Putamen (tissue), 1 donor: ENCODE results near the gene AP1B1.
A peak's percentile ranks its signal among the peaks of the same experiment; 100 is the strongest.
"Not testable (repeated sequence)": the region's sequence is repeated elsewhere in the genome, so short reads cannot be mapped to it uniquely, and the experiment has no call there.

Experiments
- DNase-seq: peaks from one replicate; pipeline ENCODE4 v3.0.0-alpha.2; 2016; ENCODE audit warnings: low spot score

Gene AP1B1

GRCh38 chr22:29386708-29387107 lies 1.7 kb downstream of the AP1B1 start:
- DNase-seq: no peak

GRCh38 chr22:29385748-29386147 lies 2.6 kb downstream of the AP1B1 start:
- no peak for DNase-seq

- DNase-seq: no peak
Measured at GRCh38 chr22:29385151-29385704, 3.1 kb downstream of the AP1B1 start.

DNA sequence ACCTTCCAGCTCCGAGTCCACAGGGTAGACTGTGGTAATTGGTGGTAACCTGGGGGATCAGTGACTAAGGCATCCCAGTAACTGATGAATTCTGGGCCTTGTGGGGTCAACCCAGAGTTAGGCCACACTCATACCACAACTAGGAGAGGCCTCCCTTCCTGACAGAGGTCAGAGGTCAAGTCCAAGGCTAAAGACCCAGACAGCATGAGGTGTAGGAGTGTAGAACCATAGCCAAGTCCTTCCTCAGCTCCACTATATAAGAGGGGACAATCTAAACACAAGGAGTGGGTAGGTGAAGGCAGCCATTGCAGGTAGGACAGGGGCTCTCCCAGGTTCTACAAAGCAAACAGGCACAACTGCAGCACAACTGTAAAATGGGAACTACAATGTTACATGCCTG lies 4.6 kb downstream of the AP1B1 start:
- no peak for DNase-seq

DNA sequence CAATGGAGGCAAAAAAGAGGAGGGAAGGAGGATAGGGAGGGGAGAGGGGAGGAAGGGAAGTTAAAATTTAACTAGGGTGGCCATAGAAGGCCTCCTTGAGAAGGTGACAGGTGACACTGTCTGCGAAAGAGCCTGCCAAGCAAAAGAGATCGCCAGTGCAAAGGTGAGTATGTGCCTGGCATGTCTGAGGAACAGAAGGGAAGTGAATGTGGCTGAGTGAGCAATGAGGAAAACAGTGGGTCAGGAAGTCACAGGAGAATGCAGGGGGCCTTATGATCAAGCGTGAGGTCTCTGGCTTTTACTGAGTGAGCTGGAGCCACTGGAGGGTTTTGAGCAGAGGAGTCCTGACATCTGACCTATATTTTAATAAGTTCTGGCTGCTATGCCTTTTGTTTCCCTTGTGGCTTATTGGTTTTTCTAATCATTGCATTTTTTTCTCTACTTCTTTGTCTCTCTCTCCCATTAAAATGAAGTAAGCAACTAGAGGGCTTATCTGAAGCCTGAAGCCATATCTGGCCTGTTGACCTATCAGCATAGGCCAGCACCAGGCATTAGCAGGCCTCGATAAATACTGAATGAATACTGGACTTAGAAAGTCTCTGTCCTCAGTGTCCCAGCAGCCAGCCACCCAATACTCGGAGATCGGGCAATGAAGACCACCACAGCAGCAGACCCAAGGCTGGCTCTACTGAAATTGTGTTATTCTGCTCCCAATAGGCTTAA lies 5.6 kb downstream of the AP1B1 start:
- no peak for DNase-seq

DNA sequence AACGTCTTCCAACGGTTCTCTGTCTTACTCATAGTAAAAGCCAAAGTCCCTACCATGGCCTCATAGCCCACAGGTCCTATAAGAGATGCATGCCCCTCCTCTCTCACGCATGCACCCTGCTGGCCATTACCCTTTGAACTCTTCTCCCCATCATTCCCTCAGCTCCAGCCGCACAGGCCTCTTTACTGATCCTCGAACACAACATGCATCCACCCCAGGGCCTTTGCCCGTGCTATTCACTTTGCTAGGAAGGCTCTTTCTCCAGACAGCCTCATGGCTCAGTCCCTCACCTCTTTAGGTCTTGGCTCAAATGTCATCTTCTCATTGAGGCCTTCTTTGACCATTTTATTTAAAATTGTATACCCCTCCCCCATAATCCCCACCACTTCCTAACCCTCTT lies 7.5 kb downstream of the AP1B1 start:
- no peak for DNase-seq

GRCh38 chr22:29380032-29380781 lies 8.2 kb downstream of the AP1B1 start:
- no peak for DNase-seq

DNA sequence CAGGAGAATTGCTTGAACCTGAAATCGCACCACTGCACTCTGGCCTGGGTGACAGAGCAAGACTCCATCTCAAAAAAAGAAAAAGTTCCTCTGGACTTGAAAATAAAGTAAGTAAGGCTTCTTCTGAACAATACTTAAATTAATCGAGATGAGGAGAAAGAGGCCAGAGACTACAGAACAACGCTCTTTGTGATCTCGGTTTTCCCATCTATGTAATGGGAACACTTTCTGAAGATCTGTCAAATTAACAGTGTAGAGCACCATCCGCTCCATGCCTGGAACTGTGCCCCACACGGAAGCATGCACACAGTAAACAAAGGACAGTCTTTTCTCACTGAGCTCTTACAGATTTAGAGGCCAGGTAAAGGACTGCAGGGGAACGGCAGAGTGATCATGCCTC lies 9.1 kb downstream of the AP1B1 start:
- no peak for DNase-seq

GRCh38 chr22:29377979-29378378 lies 10.4 kb downstream of the AP1B1 start:
- DNase-seq: no peak

- DNase-seq: not testable (repeated sequence)
Measured at GRCh38 chr22:29376705-29377104, 11.7 kb downstream of the AP1B1 start.

GRCh38 chr22:29375398-29376076 lies 12.8 kb downstream of the AP1B1 start:
- no peak for DNase-seq

DNA sequence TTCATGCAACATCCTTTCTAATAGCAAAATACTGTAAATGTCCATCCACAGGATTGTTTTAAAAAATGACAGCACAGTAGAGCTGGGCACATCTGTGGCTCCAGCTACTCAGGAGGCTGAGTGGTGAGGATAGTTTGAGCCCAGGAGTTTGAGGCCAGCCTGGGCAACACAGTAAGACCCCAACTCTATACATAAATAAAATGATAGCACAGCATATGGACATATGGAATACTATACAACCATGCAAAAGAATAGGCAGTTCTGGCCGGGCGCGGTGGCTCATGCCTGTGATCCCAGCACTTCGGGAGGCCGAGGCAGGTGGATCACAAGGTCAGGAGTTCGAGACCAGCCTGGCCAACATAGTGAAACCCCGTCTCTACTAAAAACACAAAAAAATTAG lies 13.6 kb downstream of the AP1B1 start:
- not testable (repeated sequence) for DNase-seq

GRCh38 chr22:29374401-29374800 lies 14.0 kb downstream of the AP1B1 start:
- no peak for DNase-seq

DNA sequence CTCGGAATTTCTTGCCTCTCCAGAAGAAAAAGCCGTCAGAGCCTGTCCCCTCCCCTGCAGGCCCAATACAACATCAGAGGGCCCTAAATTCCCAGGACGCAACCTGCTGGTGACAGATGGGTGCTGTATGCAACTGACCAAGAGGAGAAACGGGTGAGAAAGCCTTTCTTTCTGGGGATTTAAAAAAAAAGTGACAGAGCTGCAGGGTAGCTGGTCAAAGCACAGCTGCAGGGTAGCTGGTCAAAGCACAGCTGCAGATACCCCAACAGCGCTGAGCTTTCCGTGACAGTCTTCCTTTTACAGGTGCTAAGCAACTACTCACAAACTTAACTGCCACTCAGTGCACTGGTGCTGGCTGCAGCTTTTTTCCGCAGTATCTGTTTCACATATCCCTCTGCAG lies 17.8 kb downstream of the AP1B1 start:
- DNase-seq: no peak

GRCh38 chr22:29369460-29369859 lies 18.9 kb downstream of the AP1B1 start:
- no peak for DNase-seq

DNA sequence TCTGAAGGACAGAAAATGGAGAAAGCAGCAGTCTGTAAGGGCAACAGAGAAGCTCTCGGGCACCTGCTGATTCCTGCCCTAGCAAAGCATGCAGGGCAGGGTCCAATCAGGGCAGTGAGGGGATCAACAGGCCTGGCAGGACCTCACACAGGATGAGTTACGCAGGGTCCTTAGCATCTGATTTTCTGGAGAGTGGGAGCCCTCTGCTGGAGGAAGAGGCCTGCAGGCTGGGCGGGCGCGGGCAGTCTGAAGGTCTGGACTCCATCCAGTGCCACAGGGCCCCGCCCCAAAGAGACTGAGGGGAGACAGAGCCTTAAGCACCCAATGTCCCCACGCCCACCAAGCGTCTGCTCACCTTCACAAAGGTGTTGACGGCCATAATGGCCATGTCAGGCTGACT lies 28.9 kb downstream of the AP1B1 start:
- no peak for DNase-seq

GRCh38 chr22:29357193-29357890 lies 31.0 kb downstream of the AP1B1 start:
- DNase-seq: not testable (repeated sequence)

DNA sequence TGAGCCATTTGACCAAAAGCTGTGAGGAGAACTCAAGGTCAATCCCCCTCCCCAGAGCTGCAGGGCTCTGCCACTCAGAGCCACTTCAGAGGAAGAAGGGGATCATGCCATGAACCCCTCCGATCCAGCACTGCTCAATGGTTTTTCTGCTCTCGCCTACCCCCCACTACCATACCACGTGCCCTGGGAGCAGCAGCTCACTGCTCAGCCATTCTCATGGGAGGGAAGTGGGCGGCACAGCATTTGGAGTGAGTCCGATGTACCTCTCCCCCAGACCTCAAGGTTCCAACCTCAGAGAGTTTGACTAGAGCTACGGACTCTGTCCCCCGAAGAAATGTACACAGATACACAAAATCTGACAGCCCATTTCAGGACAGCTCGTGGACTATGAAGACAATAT lies 34.5 kb downstream of the AP1B1 start:
- no peak for DNase-seq

- DNase-seq: no peak
Measured at GRCh38 chr22:29353286-29353685, 35.1 kb downstream of the AP1B1 start.

DNA sequence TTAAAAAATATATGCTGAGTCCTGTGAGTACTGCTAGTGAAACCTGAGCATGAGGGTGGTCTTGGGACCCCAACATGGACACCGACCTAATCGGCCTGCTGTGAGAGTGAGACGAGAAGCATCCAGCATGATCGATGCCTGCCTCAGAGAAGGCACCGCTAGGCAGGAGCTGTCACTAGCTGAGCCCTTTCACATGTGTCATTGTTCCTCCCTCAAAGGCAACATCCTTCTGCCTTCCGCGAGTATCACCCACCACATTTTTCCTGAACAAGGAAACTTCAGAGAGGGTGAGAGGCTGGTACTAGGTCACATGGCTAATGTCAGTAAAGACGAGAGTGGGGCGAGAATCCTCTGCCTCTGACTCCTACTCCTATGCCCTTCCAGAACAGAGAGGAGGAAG lies 35.6 kb downstream of the AP1B1 start:
- peak; percentile 78 for DNase-seq

GRCh38 chr22:29351891-29352290 lies 36.5 kb downstream of the AP1B1 start:
- no peak for DNase-seq

DNA sequence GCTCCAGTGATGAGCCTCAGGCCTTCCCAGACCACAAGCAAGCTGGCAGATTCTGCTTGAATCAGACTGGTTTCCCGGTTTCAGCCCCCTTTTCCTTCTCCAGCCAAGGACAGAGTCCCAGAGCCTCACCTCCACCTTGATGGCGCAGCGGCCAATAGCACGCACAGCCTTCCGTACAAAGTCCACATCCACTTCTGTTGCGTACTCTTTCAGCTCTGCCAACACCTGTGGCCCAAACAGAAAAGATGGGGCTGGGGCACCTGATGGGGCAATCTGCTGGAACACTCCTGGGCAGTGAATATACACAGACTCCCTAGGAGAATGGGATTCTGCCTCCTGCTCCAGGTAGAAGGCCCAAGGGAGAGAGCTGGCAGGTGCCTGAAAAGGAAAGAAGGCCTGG lies 37.3 kb downstream of the AP1B1 start:
- DNase-seq: no peak
